T-helper 17 cell (primary cell): ENCODE data around the gene SULT4A1. TPM values are rescaled to one million over a fixed set of nuclear protein-coding genes. Genes with fewer than 3 reads are reported as not detected.
"Not testable (repeated sequence)": the region's sequence is repeated elsewhere in the genome, so short reads cannot be mapped to it uniquely, and the experiment has no call there.

Experiments used
- ATAC-seq: fragments of 150-1000 bp; cut with Tn5 transposase; 2 replicates; pipeline ENCODE4 v1.10.0; 2021; ENCODE audit warnings: mild to moderate bottlenecking, moderate library complexity
- DNase-seq, 3 donors: peaks; one replicate each; pipeline versions ENCODE4 v3.0.0 to v3.0.0-alpha.2; 2020 to 2021
- H3K9me3 ChIP-seq: one replicate; pipeline ENCODE4 v1.7.0; 2013; ENCODE audit warnings: low read length, mild to moderate bottlenecking; ENCODE audit not compliant: control insufficient read depth, poor library complexity, severe bottlenecking
- H3K27ac Mint-ChIP-seq: one replicate; pipeline ENCODE4 v1.8.0; 2022; ENCODE audit warnings: mild to moderate bottlenecking, moderate library complexity, mixed read lengths
- H3K27me3 Mint-ChIP-seq: one replicate; pipeline ENCODE4 v1.8.0; 2022; ENCODE audit warnings: mixed read lengths
- H3K36me3 Mint-ChIP-seq: one replicate; pipeline ENCODE4 v1.8.0; 2022; ENCODE audit warnings: low read depth, mixed read lengths
- H3K4me1 Mint-ChIP-seq: one replicate; pipeline ENCODE4 v1.8.0; 2022; ENCODE audit warnings: mild to moderate bottlenecking, mixed read lengths
- H3K4me3 Mint-ChIP-seq: one replicate; pipeline ENCODE4 v1.8.0; 2022; ENCODE audit warnings: mild to moderate bottlenecking, moderate library complexity, mixed read lengths
- total RNA-seq, 4 donors: library from RNA in 2 of 4; stranded (reverse) in 2 of 4; gene quantifications; one replicate each; pipeline ENCODE4 v1.2.3 and lab custom pipeline; 2022 to 2026

The SULT4A1 gene
- total RNA-seq, 2 donors from 2014 or later, result not detected

GRCh38 chr22:43883012-43883661 is 20.8 kb upstream of the SULT4A1 start:
- Mint-ChIP-seq H3K36me3 (peaks cover 4% of the 10 kb centered on the region), H3K4me3 (peak overlapping the region; percentile 13), H3K4me1 (peaks cover 10% of the 10 kb centered on the region), H3K27ac (no peak overlapping the region), H3K27me3 (peaks cover 64% of the 10 kb centered on the region)
- H3K9me3 ChIP-seq, result no peaks in the 10 kb centered on the region
- DNase-seq (peak in 1 of 3 donors; percentile 38), ATAC-seq (peak; percentile 66)

GRCh38 chr22:43882122-43882767 is 19.9 kb upstream of the SULT4A1 start:
- H3K4me1 Mint-ChIP-seq, result peaks cover 10% of the 10 kb centered on the region
- no peaks in the 10 kb centered on the region for H3K9me3 ChIP-seq
- H3K36me3 Mint-ChIP-seq, result peaks cover 4% of the 10 kb centered on the region
- no peak for DNase-seq
- no peak for ATAC-seq
- peaks cover 64% of the 10 kb centered on the region for H3K27me3 Mint-ChIP-seq
- H3K27ac Mint-ChIP-seq, result no peak overlapping the region
- H3K4me3 Mint-ChIP-seq, result no peak overlapping the region

DNA sequence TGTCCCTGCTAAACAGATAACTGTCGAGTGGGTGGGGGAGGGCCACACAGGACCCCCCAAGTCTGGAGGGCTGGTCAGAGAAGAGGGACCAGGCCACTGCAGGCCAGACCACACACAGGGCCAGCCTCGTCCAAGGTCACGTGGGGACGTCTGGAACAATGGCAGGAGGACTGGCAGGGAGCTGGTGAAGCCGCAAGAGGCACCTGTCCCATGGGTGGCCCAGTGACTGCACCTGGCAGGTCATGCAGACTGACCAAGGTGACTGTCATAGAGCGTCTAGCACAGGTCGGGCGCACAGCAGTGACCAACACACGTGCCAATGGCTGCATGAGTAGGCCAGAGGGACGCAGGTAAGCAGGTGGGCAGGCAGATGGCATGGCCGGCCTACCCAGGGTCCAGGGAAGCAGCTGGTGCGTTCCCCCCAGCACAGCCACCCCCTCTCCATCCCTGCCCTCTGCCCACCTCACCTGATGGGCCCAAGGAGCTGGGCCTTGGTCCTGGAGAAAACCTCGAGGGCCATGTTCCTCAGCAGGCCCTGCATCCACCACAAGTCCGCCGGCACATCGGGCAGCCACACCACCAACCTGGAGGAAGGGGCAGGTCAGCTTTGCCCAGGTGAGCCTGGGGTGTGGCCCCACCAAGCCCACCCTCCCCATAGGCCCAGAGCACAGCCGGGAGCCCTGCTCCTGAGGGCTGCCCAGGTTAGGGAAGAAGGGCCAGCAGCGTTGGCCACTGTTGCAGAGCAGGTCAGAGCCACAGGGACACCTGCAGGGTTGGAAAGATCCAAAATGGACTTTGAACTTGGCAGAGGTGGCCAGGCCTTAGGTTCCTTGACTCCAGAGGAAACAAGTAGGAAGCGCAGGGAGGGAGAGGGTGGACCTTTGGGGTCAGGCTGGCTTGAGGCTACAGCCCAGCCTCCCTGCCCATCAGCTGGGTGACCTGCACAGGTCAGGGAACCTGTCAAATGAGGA is 19.1 kb upstream of the SULT4A1 start:
- Mint-ChIP-seq H3K4me3 (no peak overlapping the region), H3K27ac (no peak overlapping the region), H3K4me1 (peaks cover 10% of the 10 kb centered on the region), H3K36me3 (peaks cover 2% of the 10 kb centered on the region), H3K27me3 (peaks cover 62% of the 10 kb centered on the region)
- DNase-seq (no peak), ATAC-seq (no peak)
- no peaks in the 10 kb centered on the region for H3K9me3 ChIP-seq

- no peaks in the 10 kb centered on the region for H3K9me3 ChIP-seq
- no peak for DNase-seq
- no peak overlapping the region for H3K4me3 Mint-ChIP-seq
- ATAC-seq, result no peak
- peaks cover 10% of the 10 kb centered on the region for H3K4me1 Mint-ChIP-seq
- no peak overlapping the region for H3K27ac Mint-ChIP-seq
- H3K27me3 Mint-ChIP-seq, result peaks cover 65% of the 10 kb centered on the region
- peaks cover 2% of the 10 kb centered on the region for H3K36me3 Mint-ChIP-seq
Observed at GRCh38 chr22:43880541-43880991, 18.3 kb upstream of the SULT4A1 start.

DNA sequence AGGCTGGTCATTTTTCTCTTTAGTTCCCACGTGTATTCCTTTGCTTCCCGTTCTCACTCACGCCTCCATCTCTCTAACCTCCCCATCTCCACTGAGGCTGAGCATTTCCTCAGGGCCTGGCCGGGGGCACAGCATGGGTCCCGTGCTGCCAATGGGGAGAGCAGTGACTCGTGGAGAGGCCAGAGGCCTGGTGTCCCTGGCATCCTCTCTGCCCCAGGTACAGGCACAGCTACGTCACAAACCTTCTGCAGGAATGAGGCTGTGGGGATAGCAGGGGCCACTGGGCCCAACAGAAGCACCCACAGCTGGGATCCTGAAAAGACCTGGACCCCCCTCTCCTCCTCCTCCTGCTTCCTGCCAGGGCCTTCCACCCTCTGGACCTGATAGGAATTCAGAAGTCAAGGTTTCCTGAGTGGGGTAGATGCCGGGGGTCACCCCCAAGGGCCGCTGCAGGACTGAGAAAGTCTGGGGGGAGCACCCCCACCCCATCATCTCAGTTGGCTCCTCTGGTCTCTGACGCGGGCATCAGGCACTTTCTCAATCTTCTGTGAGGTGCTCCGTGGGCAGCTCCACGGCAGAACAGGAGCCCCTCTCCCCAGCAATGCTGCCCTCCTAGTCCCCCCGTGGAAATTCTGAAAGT is 17.7 kb upstream of the SULT4A1 start:
- Mint-ChIP-seq H3K27me3 (peaks cover 68% of the 10 kb centered on the region), H3K4me3 (no peak overlapping the region), H3K27ac (no peak overlapping the region), H3K36me3 (peaks cover 2% of the 10 kb centered on the region), H3K4me1 (peaks cover 10% of the 10 kb centered on the region)
- ATAC-seq, result no peak
- no peaks in the 10 kb centered on the region for H3K9me3 ChIP-seq
- no peak for DNase-seq

- Mint-ChIP-seq H3K4me1 (peaks cover 6% of the 10 kb centered on the region), H3K27ac (no peak overlapping the region), H3K4me3 (no peak overlapping the region), H3K36me3 (peaks cover 2% of the 10 kb centered on the region), H3K27me3 (peaks cover 73% of the 10 kb centered on the region)
- DNase-seq, result no peak
- H3K9me3 ChIP-seq, result no peaks in the 10 kb centered on the region
- no peak for ATAC-seq
Observed at GRCh38 chr22:43878831-43879550, 16.7 kb upstream of the SULT4A1 start.

DNA sequence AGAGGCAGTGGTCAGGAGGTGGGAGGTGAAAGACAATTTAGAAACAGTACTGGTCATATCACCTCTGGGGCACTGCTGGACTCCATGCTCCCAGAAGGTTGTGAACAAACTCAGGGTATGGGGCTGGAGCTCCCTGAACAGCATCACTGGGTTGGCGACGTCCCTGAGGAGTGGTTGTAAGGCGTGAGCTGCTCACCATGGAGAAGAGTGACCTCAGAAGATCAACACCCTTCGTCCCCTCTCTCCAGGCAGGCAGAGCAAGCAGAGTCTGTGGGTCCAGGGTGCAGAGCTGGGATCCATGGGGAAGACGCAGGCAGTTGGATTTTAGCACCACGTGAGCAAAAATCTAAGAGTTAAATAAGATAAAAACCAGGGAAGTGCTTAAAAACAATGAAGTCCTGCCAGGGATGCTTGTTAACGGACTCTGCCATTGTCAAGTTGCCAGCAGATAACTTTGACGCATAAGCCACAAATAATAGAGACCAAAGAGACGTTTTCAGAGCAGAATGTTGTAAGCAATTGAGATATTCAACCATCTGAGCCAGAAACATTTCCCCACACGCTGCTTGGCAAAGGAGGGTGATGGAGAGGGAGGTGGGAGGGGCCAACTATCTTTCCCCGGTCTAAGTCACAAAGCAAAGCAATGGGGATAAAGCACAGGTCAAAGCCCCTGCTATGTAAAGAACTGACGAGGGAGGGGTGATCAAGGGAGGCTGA is 15.9 kb upstream of the SULT4A1 start:
- DNase-seq (no peak), ATAC-seq (no peak)
- H3K27ac Mint-ChIP-seq, result no peak overlapping the region
- H3K36me3 Mint-ChIP-seq, result peaks cover 2% of the 10 kb centered on the region
- peaks cover 78% of the 10 kb centered on the region for H3K27me3 Mint-ChIP-seq
- H3K4me3 Mint-ChIP-seq, result no peak overlapping the region
- H3K4me1 Mint-ChIP-seq, result peaks cover 6% of the 10 kb centered on the region
- H3K9me3 ChIP-seq, result no peaks in the 10 kb centered on the region

DNA sequence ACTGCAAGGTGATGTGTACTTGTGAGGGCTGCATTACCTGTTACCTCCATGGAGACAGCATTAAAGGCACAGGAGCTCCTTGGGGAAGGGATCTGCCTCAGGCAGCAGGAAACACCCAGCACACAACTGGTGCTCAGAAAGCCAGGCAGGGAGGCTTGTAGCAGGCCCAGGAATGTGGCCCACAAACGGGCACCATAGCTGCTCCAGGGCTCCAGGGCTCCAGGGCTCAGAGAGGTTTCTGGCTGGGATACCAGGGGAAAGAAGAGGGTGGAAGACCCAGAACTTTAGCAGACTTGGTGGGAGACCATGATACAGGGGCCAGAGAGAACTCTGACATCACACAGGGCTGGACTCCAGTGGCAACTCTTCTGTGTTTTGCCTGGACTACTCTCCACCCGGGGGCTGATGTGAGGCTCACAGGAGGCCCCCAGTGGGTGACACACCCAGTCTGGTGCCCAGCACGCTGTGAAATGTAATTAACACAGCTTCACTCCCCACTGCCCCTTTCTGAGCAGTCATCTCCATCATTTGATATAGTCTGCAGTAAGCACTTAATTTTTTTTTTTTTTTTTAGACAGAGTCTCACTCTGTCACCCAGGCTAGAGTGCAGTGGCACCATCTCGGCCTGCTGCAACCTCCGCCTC is 14.7 kb upstream of the SULT4A1 start:
- H3K27me3 Mint-ChIP-seq, result peaks cover 75% of the 10 kb centered on the region
- no peaks in the 10 kb centered on the region for H3K9me3 ChIP-seq
- ATAC-seq (no peak), DNase-seq (no peak)
- H3K4me3 Mint-ChIP-seq, result no peak overlapping the region
- peaks cover 2% of the 10 kb centered on the region for H3K36me3 Mint-ChIP-seq
- H3K4me1 Mint-ChIP-seq, result no peaks in the 10 kb centered on the region
- no peak overlapping the region for H3K27ac Mint-ChIP-seq

DNA sequence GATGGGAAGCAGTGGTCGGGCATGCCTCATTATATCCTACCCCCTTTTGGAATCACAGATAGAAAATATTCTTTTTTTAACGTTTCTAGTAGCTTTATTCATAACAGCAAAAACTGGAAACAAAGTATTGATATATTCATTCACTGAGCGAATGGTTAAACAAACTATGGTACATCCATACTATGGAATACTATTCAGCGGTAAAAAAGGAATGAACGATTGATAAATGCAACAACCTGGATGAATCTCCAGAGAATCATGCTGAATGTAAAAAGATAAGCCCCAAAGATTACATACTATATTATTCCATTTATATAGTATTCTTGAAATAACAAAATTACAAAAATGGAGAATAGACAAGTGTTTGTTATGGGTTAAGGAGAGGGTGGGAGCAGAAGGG is 7.5 kb upstream of the SULT4A1 start:
- H3K4me3 Mint-ChIP-seq, result no peak overlapping the region
- H3K9me3 ChIP-seq, result no peaks in the 10 kb centered on the region
- ATAC-seq, result no peak
- no peaks in the 10 kb centered on the region for H3K4me1 Mint-ChIP-seq
- DNase-seq, result no peak
- H3K27me3 Mint-ChIP-seq, result peaks cover 36% of the 10 kb centered on the region
- H3K27ac Mint-ChIP-seq, result no peak overlapping the region
- no peaks in the 10 kb centered on the region for H3K36me3 Mint-ChIP-seq

DNA sequence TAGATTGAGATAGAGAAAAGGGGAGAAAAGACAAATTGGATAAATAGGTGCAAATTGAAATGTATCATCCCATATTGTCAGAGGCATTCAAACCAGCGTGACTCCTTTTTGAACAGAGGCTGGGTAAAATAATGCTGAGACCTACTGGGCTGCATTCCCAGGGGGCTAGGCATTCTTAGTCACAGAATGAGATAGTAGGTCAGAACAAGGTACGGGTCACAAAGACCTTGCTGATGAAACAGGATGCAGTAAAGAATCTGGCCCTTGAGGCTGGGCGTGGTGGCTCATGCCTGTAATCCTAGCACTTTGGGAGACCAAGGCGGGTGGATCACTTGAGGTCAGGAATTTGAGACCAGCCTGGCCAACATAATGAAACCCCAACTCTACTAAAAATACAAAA is 6.7 kb upstream of the SULT4A1 start:
- H3K9me3 ChIP-seq, H3K36me3 Mint-ChIP-seq, H3K27ac Mint-ChIP-seq, ATAC-seq, H3K4me3 Mint-ChIP-seq, DNase-seq, H3K4me1 Mint-ChIP-seq: not testable (repeated sequence)
- H3K27me3 Mint-ChIP-seq, result peaks cover 36% of the 10 kb centered on the region

DNA sequence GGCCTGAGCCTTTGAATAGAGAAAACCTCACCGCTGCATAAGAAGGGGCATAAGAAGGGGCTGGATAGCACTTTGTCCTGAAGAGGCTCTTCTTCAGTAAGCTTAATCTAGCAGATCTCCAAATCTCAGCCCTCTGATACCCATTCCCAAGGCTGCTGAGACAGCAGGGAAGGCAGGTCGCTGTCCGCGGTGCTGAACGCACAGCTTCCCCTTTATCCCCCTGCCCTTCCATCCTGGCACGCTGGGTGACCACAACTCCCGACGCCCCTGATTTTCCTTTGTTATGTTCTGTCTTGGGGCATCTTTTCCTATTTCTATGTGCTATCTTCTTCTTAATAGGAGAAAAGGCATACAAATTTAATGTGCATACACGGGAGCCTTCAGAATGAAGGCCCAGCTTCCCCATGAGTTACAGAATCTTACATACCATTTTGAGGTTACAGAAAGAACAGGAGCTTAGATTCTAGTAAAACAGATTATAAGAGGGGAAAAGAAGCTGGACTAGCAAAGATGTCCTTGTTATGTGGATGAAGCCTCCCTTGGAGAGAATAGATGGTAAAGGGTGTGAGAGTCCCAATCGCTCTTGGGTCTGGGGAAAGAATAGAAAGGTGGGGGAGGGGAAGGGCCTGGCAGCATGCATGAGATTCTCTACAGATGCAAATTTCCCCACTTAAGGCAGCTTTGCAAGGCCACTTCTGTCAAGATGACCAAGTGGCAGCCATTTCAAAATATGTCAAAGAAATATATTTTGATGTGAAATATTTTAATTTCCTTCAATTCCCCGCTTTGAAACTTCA is 5.7 kb upstream of the SULT4A1 start:
- H3K9me3 ChIP-seq, result no peaks in the 10 kb centered on the region
- Mint-ChIP-seq H3K4me1 (no peaks in the 10 kb centered on the region), H3K27ac (no peak overlapping the region), H3K4me3 (no peak overlapping the region), H3K27me3 (peaks cover 35% of the 10 kb centered on the region), H3K36me3 (no peaks in the 10 kb centered on the region)
- DNase-seq (no peak), ATAC-seq (no peak)
